H1 (cell line): Measurements from ENCODE around the gene PCCA. TPM values are rescaled to one million over a fixed set of nuclear protein-coding genes. Genes with fewer than 3 reads are reported as not detected.

Experiments used
- CTCF ChIA-PET: fragments of 300-600 bp; sonication (Branson Sonifier 250); formaldehyde crosslinking; loops from one replicate; lab custom pipeline; 2021; ENCODE audit not compliant: partially characterized antibody; lab: Charles Lee
- POLR2A ChIA-PET: fragments of 300-600 bp; sonication (Branson Sonifier 250); formaldehyde crosslinking; loops from one replicate; lab custom pipeline; 2021; ENCODE audit warnings: inconsistent platforms; ENCODE audit not compliant: partially characterized antibody; lab: Charles Lee
- DNase-seq, 2 experiments: peaks; one replicate each; pipeline versions ENCODE4 v3.0.0 to v3.0.0-alpha.2; 2010 to 2022; ENCODE audit warnings: low spot score in 2 of 2, low read depth in 1 of 2, mixed read lengths in 1 of 2
- FAIRE-seq: peaks from 2 replicates; lab custom pipeline; 2011; peaks lifted over from hg19 to GRCh38; lab: Jason Lieb, UNC
- H2AFZ ChIP-seq: 2 replicates; pipeline ENCODE4 v1.8.1; 2012; ENCODE audit warnings: low read length, inconsistent platforms
- H2AK5ac ChIP-seq: 2 replicates; pipeline ENCODE4 v1.6.1; 2013; ENCODE audit warnings: low read depth, low read length
- H2BK120ac ChIP-seq: replicated peaks from 2 replicates; pipeline ENCODE3; 2013; ENCODE audit warnings: low read depth, low read length, inconsistent platforms
- H2BK12ac ChIP-seq: 2 replicates; pipeline ENCODE4 v1.6.1; 2013; ENCODE audit warnings: low read depth, low read length
- H2BK15ac ChIP-seq: 2 replicates; pipeline ENCODE4 v1.6.1; 2013; ENCODE audit warnings: low read length
- H2BK20ac ChIP-seq: 2 replicates; pipeline ENCODE4 v1.6.1; 2013; ENCODE audit warnings: low read length
- H2BK5ac ChIP-seq: 2 replicates; pipeline ENCODE4 v1.6.1; 2013; ENCODE audit warnings: low read depth, low read length
- H3K14ac ChIP-seq: 2 replicates; pipeline ENCODE4 v1.6.1; 2013; ENCODE audit warnings: inconsistent platforms; ENCODE audit not compliant: insufficient read length
- H3K18ac ChIP-seq: 2 replicates; pipeline ENCODE4 v1.6.1; 2013; ENCODE audit warnings: low read length; ENCODE audit errors: extremely low read depth
- H3K23ac ChIP-seq: 2 replicates; pipeline ENCODE4 v1.6.1; 2013; ENCODE audit warnings: inconsistent platforms; ENCODE audit not compliant: insufficient read length
- H3K23me2 ChIP-seq: 2 replicates; pipeline ENCODE4 v1.6.1; 2013; ENCODE audit warnings: low read depth, low read length
- H3K27ac ChIP-seq: 2 replicates; pipeline ENCODE4 v1.6.1; 2011; ENCODE audit warnings: low read depth, low read length, inconsistent platforms
- H3K27me3 ChIP-seq, 4 experiments: replicated peaks in 1 of 4; 1 replicate in 1 of 4; 2 replicates in 3 of 4; pipeline versions ENCODE4 v1.6.1 to v1.8.1; 2011 to 2013; ENCODE audit warnings: low read length in 3 of 4, mild to moderate bottlenecking in 3 of 4, inconsistent platforms in 2 of 4, mixed read lengths in 2 of 4, moderate library complexity in 1 of 4; ENCODE audit not compliant: control insufficient read depth in 3 of 4, insufficient read depth in 3 of 4; ENCODE audit errors: extremely low read depth in 1 of 4
- H3K36me3 ChIP-seq, 4 experiments: 2 replicates each; pipeline versions ENCODE4 v1.6.1 to v1.8.1; 2011 to 2013; ENCODE audit warnings: mild to moderate bottlenecking in 4 of 4, low read length in 3 of 4, moderate library complexity in 2 of 4, control low read depth in 1 of 4, inconsistent platforms in 1 of 4; ENCODE audit not compliant: insufficient read depth in 4 of 4, control insufficient read depth in 2 of 4
- H3K4ac ChIP-seq: replicated peaks from 2 replicates; pipeline ENCODE3; 2013; ENCODE audit warnings: low read length, low read depth, mixed read lengths, inconsistent platforms; ENCODE audit not compliant: insufficient read length
- H3K4me1 ChIP-seq, 4 experiments: replicated peaks in 1 of 4; 1 replicate in 1 of 4; 2 replicates in 3 of 4; pipeline versions ENCODE4 v1.6.1 to v1.8.1; 2011 to 2013; ENCODE audit warnings: low read length in 3 of 4, inconsistent platforms in 2 of 4, mixed read lengths in 1 of 4; ENCODE audit not compliant: insufficient read depth in 4 of 4, control insufficient read depth in 3 of 4
- H3K4me2 ChIP-seq, 2 experiments: 2 replicates each; pipeline versions ENCODE4 v1.6.1 to v1.8.1; 2011 to 2013; ENCODE audit warnings: low read depth in 2 of 2, low read length in 2 of 2, control low read depth in 1 of 2, inconsistent platforms in 1 of 2, mild to moderate bottlenecking in 1 of 2; ENCODE audit not compliant: insufficient read depth in 1 of 2
- H3K4me3 ChIP-seq, 4 experiments: fragments of 200-600, 300-600 bp in 1 of 4; sonication (generic), shearing (Covaris generic), sonication (Bioruptor Twin) in 1 of 4; 2 replicates each; pipeline versions ENCODE4 v1.5.1 to v1.8.1; 2011 to 2016; ENCODE audit warnings: low read length in 4 of 4, low read depth in 3 of 4, control low read depth in 2 of 4, inconsistent platforms in 2 of 4, mild to moderate bottlenecking in 2 of 4, mixed read lengths in 1 of 4, moderate library complexity in 1 of 4; ENCODE audit not compliant: insufficient read depth in 2 of 4; ENCODE audit errors: extremely low read depth in 1 of 4
- H3K56ac ChIP-seq: replicated peaks from 2 replicates; pipeline ENCODE3; 2013; ENCODE audit warnings: low read depth, mild to moderate bottlenecking, mixed read lengths, low read length, inconsistent platforms; ENCODE audit not compliant: insufficient read length
- H3K79me1 ChIP-seq: 2 replicates; pipeline ENCODE4 v1.6.1; 2013; ENCODE audit warnings: low read depth, low read length, control low read depth
- H3K79me2 ChIP-seq, 2 experiments: 2 replicates each; pipeline versions ENCODE4 v1.6.1 to v1.8.1; 2012 to 2013; ENCODE audit warnings: low read length in 2 of 2, mild to moderate bottlenecking in 2 of 2, inconsistent platforms in 1 of 2; ENCODE audit not compliant: insufficient read depth in 2 of 2, control insufficient read depth in 1 of 2
- H3K9ac ChIP-seq, 4 experiments: replicated peaks in 1 of 4; 1 replicate in 1 of 4; 2 replicates in 3 of 4; pipeline versions ENCODE4 v1.6.1 to v1.8.1; 2011 to 2013; ENCODE audit warnings: low read depth in 3 of 4, low read length in 3 of 4, control low read depth in 2 of 4, mild to moderate bottlenecking in 2 of 4, moderate library complexity in 2 of 4, inconsistent platforms in 1 of 4; ENCODE audit errors: extremely low read depth in 1 of 4
- H3K9me3 ChIP-seq, 2 experiments: 2 replicates each; pipeline versions ENCODE4 v1.6.1 to v1.8.1; 2012 to 2013; ENCODE audit warnings: mild to moderate bottlenecking in 2 of 2, moderate library complexity in 2 of 2, control low read depth in 1 of 2, inconsistent platforms in 1 of 2, low read depth in 1 of 2, low read length in 1 of 2, mixed read lengths in 1 of 2; ENCODE audit not compliant: insufficient read depth in 2 of 2
- H4K20me1 ChIP-seq, 2 experiments: replicated peaks in 1 of 2; 2 replicates each; pipeline versions ENCODE3 to v1.8.1; 2011 to 2013; ENCODE audit warnings: inconsistent platforms in 2 of 2, low read length in 2 of 2, mild to moderate bottlenecking in 1 of 2; ENCODE audit not compliant: insufficient read depth in 2 of 2, control insufficient read depth in 1 of 2
- H4K5ac ChIP-seq: 2 replicates; pipeline ENCODE4 v1.6.1; 2013; ENCODE audit warnings: low read length, low read depth, mixed read lengths, inconsistent platforms; ENCODE audit not compliant: insufficient read length
- H4K8ac ChIP-seq: 2 replicates; pipeline ENCODE4 v1.8.0; 2013; ENCODE audit warnings: mild to moderate bottlenecking, moderate library complexity, low read length, inconsistent platforms; ENCODE audit not compliant: insufficient read depth; ENCODE audit errors: extremely low read depth
- H4K91ac ChIP-seq: replicated peaks from 2 replicates; pipeline ENCODE3; 2013; ENCODE audit warnings: low read length, mixed read lengths, inconsistent platforms; ENCODE audit not compliant: insufficient read length
- BACH1 ChIP-seq: IDR thresholded peaks from 2 replicates; pipeline ENCODE4 v1.6.1; 2012; ENCODE audit warnings: low read length, improper control_type of control experiment
- BCL11A ChIP-seq, 2 experiments: IDR thresholded peaks; one replicate each; pipeline ENCODE4 v1.6.1; 2011; ENCODE audit warnings: low read depth in 2 of 2, low read length in 2 of 2, mild to moderate bottlenecking in 2 of 2
- CEBPB ChIP-seq: IDR thresholded peaks from 2 replicates; pipeline ENCODE4 v1.6.1; 2012; ENCODE audit warnings: low read depth, low read length
- CHD2 ChIP-seq: IDR thresholded peaks from 2 replicates; pipeline ENCODE4 v1.6.1; 2012; ENCODE audit warnings: low read length, improper control_type of control experiment
- CTBP2 ChIP-seq: IDR thresholded peaks from 2 replicates; pipeline ENCODE4 v1.7.0; 2011; ENCODE audit warnings: borderline replicate concordance, mild to moderate bottlenecking, moderate library complexity, mixed read lengths, low read length; ENCODE audit not compliant: insufficient read depth, insufficient read length
- GABPA ChIP-seq: IDR thresholded peaks from 2 replicates; pipeline ENCODE4 v1.6.1; 2011; ENCODE audit warnings: mild to moderate bottlenecking, low read length, moderate library complexity, borderline replicate concordance; ENCODE audit not compliant: insufficient read depth
- NANOG ChIP-seq: IDR thresholded peaks from 2 replicates; pipeline ENCODE4 v1.6.1; 2011; ENCODE audit warnings: low read length, low read depth, mild to moderate bottlenecking, inconsistent platforms; ENCODE audit not compliant: insufficient read depth, poor library complexity, severe bottlenecking
- POLR2AphosphoS5 ChIP-seq: IDR thresholded peaks from 2 replicates; pipeline ENCODE4 v1.6.1; 2011; ENCODE audit warnings: low read depth, low read length
- RFX5 ChIP-seq: IDR thresholded peaks from 2 replicates; pipeline ENCODE4 v1.6.1; 2011; ENCODE audit warnings: low read depth, low read length, improper control_type of control experiment, borderline replicate concordance
- SP4 ChIP-seq: IDR thresholded peaks from 2 replicates; pipeline ENCODE4 v1.6.1; 2012; ENCODE audit warnings: low read length, inconsistent platforms
- TAF1 ChIP-seq: IDR thresholded peaks from 2 replicates; pipeline ENCODE4 v1.6.1; 2011; ENCODE audit warnings: mild to moderate bottlenecking, low read depth, low read length
- YY1 ChIP-seq: IDR thresholded peaks from 2 replicates; pipeline ENCODE4 v1.6.1; 2011; ENCODE audit warnings: low read depth, mild to moderate bottlenecking, low read length
- WGBS, 2 experiments: shearing (Covaris generic) in 1 of 2; methylation state at CpG; one replicate each; pipeline versions ENCODE4 v1.1.6 to v1.1.7; 2013 to 2015; ENCODE audit warnings: low lambda C conversion rate in 2 of 2, mixed read lengths in 2 of 2, inconsistent platforms in 1 of 2, low coverage in 1 of 2, missing lambda C conversion rate in 1 of 2; ENCODE audit not compliant: insufficient replicate concordance in 2 of 2, insufficient coverage in 1 of 2, insufficient read length in 1 of 2; ENCODE audit errors: extremely low coverage in 1 of 2, missing lambda C conversion rate in 1 of 2; 5-methylcytosine and 5-hydroxymethylcytosine counted together
- polyA plus RNA-seq, 7 experiments: library from polyadenylated mRNA; depleted of rRNA in 3 of 7; stranded (reverse) in 5 of 7; unstranded in 2 of 7; fragments of >200 nt in 5 of 7; fragments of 200-250 nt in 2 of 7; gene quantifications; 1 replicate in 5 of 7; 2 replicates in 1 of 7; 4 replicates in 1 of 7; pipeline versions ENCODE4 v1.2.1 to v1.2.3, GENCODE V29; 2011 to 2013; ENCODE audit warnings: missing spikeins in 2 of 7, mixed read lengths in 2 of 7
- total RNA-seq: library from RNA; stranded (reverse); fragmentation: NEBNext Ultra II Directional; extraction: Animal tissue kit (Norgen Biotek cat#: 25700); gene quantifications from 2 replicates; pipeline ENCODE4 v1.2.1, GENCODE V29; 2021
- TF ChIP-seq, protein P1 (sequence below): IDR thresholded peaks from 2 replicates; pipeline ENCODE4 v1.6.1; 2011; ENCODE audit warnings: low read length, improper control_type of control experiment

Gene PCCA
- total and polyA plus RNA-seq, 2 of the 8 experiments (the other 6 are each of a cell fraction or from before 2014, with no cell fraction given) = 18.4 to 49.8 TPM

DNA sequence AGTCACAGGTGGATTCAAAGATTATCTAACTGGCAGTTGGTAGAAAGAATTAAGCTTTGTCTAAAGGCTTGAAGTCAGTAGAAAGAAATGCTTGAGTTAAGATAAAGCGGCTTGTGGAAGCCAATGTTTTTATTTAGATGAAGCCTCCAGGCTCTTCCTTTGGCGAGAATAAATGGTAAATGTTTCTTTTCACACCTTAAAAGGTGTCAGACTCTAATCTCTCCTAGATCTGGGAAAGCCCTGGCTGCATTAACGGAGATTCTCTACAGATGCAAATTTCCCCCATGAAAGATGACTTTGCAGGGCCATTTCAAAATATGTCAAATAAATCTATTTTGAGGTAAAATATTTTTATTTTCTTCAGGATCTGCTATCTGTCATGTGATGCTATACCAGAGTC, 37.8 kb upstream of the PCCA start:
- no peak overlapping the region for H3K23ac ChIP-seq
- H3K4ac ChIP-seq = no peak overlapping the region
- H4K20me1 ChIP-seq = no peaks in the 10 kb centered on the region
- no peak overlapping the region for H3K9ac ChIP-seq
- H3K56ac ChIP-seq = no peak overlapping the region
- 0 out of 2 replicates have a peak overlapping the region, but pooled peaks have one; percentile 4 for H3K18ac ChIP-seq
- peaks cover 0 to 3% (median 0%) of the 10 kb centered on the region in 4 experiments; a peak in 1 of 7 replicates for H3K4me1 ChIP-seq
- no peaks in the 10 kb centered on the region for H3K23me2 ChIP-seq
- WGBS, 2 experiments = 53% methylated on average over 3 of the region's 3 CpGs; no CpG with 5 or more reads in 1 of the 2 experiments
- ChIA-PET POLR2A (no interaction called here), CTCF (interaction anchor here (0.6 to 0.7 kb wide), 2 partner anchors 92 to 232 kb away, joined by 3 read pairs; no protein-coding TSS in a partner anchor)
- no peaks in the 10 kb centered on the region for H3K27me3 ChIP-seq
- H3K14ac ChIP-seq = no peak overlapping the region
- no peaks in the 10 kb centered on the region for H3K9me3 ChIP-seq
- H2BK20ac ChIP-seq = no peak overlapping the region
- H4K8ac ChIP-seq = no peak overlapping the region
- H2BK12ac ChIP-seq = no peak overlapping the region
- no peaks in the 10 kb centered on the region for H3K79me1 ChIP-seq
- H2BK15ac ChIP-seq = no peak overlapping the region
- H4K91ac ChIP-seq = no peak overlapping the region
- no peak overlapping the region for H2BK120ac ChIP-seq
- H3K79me2 ChIP-seq = no peaks in the 10 kb centered on the region
- no peak overlapping the region for H2BK5ac ChIP-seq
- H3K36me3 ChIP-seq = no peaks in the 10 kb centered on the region
- no peak overlapping the region for H2AFZ ChIP-seq
- TF ChIP-seq CTBP2 = no peak
- no peak for TF ChIP-seq CEBPB
- TF ChIP-seq BCL11A (IDR thresholded peaks at IDR 0.05; ENCODE audit: low read depth in 2 of 2, low read length in 2 of 2) = no peak
- no peak for TF ChIP-seq POLR2AphosphoS5
- TF ChIP-seq GABPA = no peak
- no peak for TF ChIP-seq TAF1
- no peak for TF ChIP-seq RFX5
- TF ChIP-seq CHD2 = no peak
- TF ChIP-seq BACH1 = no peak
- TF ChIP-seq, protein P1, sequence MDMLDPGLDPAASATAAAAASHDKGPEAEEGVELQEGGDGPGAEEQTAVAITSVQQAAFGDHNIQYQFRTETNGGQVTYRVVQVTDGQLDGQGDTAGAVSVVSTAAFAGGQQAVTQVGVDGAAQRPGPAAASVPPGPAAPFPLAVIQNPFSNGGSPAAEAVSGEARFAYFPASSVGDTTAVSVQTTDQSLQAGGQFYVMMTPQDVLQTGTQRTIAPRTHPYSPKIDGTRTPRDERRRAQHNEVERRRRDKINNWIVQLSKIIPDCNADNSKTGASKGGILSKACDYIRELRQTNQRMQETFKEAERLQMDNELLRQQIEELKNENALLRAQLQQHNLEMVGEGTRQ = no peak
- TF ChIP-seq YY1 = no peak
- TF ChIP-seq NANOG = no peak
- no peak for TF ChIP-seq SP4
- TF ChIP-seq, all 59 proteins: peak for 0
- no peak for DNase-seq
- no peak for FAIRE-seq
- Histone ChIP-seq H3K4me3 (no peak overlapping the region), H3K4me2 (no peak overlapping the region), H3K27ac (no peak overlapping the region), H2AK5ac (no peak overlapping the region), H4K5ac (no peak overlapping the region)
